NCI-H69 (cell line): ENCODE measurements around the gene CLCNKB.
"Not testable (repeated sequence)": the region's sequence is repeated elsewhere in the genome, so short reads cannot be mapped to it uniquely, and the experiment has no call there.

ENCODE experiments used
- DNase-seq: peaks from one replicate; lab custom pipeline; 2025; lab: John Stamatoyannopoulos, UW

CLCNKB gene

GRCh38 chr1:16033103-16033632, 10.4 kb upstream of the CLCNKB start:
- not testable (repeated sequence) for DNase-seq

GRCh38 chr1:16036461-16036860, 7.1 kb upstream of the CLCNKB start:
- not testable (repeated sequence) for DNase-seq

GRCh38 chr1:16038620-16038912, 5.0 kb upstream of the CLCNKB start:
- no peak for DNase-seq

GRCh38 chr1:16039871-16040270, 3.7 kb upstream of the CLCNKB start:
- DNase-seq, result not testable (repeated sequence)

- DNase-seq, result no peak
Observed at GRCh38 chr1:16041200-16041599, 2.4 kb upstream of the CLCNKB start.

- no peak for DNase-seq
Observed at GRCh38 chr1:16042096-16042495, 1.5 kb upstream of the CLCNKB start.

GRCh38 chr1:16042654-16043053, 928 bp upstream of the CLCNKB start:
- not testable (repeated sequence) for DNase-seq

- no peak for DNase-seq
Observed at GRCh38 chr1:16043950-16044349, 368 bp downstream of the CLCNKB start.

- DNase-seq, result no peak
Observed at GRCh38 chr1:16046842-16047241, 3.3 kb downstream of the CLCNKB start.

GRCh38 chr1:16047791-16048475, 4.4 kb downstream of the CLCNKB start:
- DNase-seq, result no peak

- peak; percentile 70 for DNase-seq
Observed at GRCh38 chr1:16048573-16049189, 5.1 kb downstream of the CLCNKB start.

- DNase-seq, result no peak
Observed at GRCh38 chr1:16050328-16050727, 6.7 kb downstream of the CLCNKB start.

GRCh38 chr1:16051039-16051438, 7.5 kb downstream of the CLCNKB start:
- no peak for DNase-seq

- DNase-seq, result not testable (repeated sequence)
Observed at GRCh38 chr1:16051949-16052348, 8.4 kb downstream of the CLCNKB start.

- no peak for DNase-seq
Observed at GRCh38 chr1:16053781-16054502, 10.4 kb downstream of the CLCNKB start.

- DNase-seq, result no peak
Observed at GRCh38 chr1:16054598-16055540, 11.3 kb downstream of the CLCNKB start.

- peak; percentile 80 for DNase-seq
Observed at GRCh38 chr1:16055613-16056520, 12.3 kb downstream of the CLCNKB start.

GRCh38 chr1:16056521-16056912, 12.9 kb downstream of the CLCNKB start:
- not testable (repeated sequence) for DNase-seq

- not testable (repeated sequence) for DNase-seq
Observed at GRCh38 chr1:16057314-16057915, 13.8 kb downstream of the CLCNKB start.

GRCh38 chr1:16058394-16059120, 15.0 kb downstream of the CLCNKB start:
- not testable (repeated sequence) for DNase-seq
